Activated CD8-positive, alpha-beta T cell treated with anti-CD3 and anti-CD28 coated beads for 36 hours (primary cell): ENCODE results near the gene DLG2. TPM values are rescaled to one million over a fixed set of nuclear protein-coding genes. Genes with fewer than 3 reads are reported as not detected.

Experiments used
- ATAC-seq: fragments of 200-7000 bp; cut with Tn5 transposase; one replicate; pipeline ENCODE4 v1.10.0; 2021; ENCODE audit warnings: mild to moderate bottlenecking, moderate library complexity
- CTCF ChIA-PET: fragments of 350-600 bp; sonication (Branson Sonifier 250); formaldehyde crosslinking; loops from one replicate; lab custom pipeline; 2021; ENCODE audit warnings: antibody characterized with exemption; lab: Charles Lee
- POLR2A ChIA-PET: fragments of 350-600 bp; sonication (Branson Sonifier 250); formaldehyde crosslinking; loops from one replicate; lab custom pipeline; 2021; ENCODE audit warnings: antibody characterized with exemption; lab: Charles Lee
- DNase-seq: peaks from one replicate; pipeline ENCODE4 v3.0.0-alpha.2; 2020
- H3K27ac Mint-ChIP-seq: one replicate; pipeline ENCODE4 v1.8.0; 2021; ENCODE audit warnings: mild to moderate bottlenecking, mixed read lengths
- H3K27me3 Mint-ChIP-seq: one replicate; pipeline ENCODE4 v1.8.0; 2021; ENCODE audit warnings: mixed read lengths
- H3K36me3 Mint-ChIP-seq: one replicate; pipeline ENCODE4 v1.8.0; 2021; ENCODE audit warnings: low read depth, mixed read lengths
- H3K4me1 Mint-ChIP-seq: one replicate; pipeline ENCODE4 v1.8.0; 2021; ENCODE audit warnings: low read depth, mixed read lengths
- H3K4me3 Mint-ChIP-seq: one replicate; pipeline ENCODE4 v1.8.0; 2021; ENCODE audit warnings: mild to moderate bottlenecking, moderate library complexity, mixed read lengths
- H3K9me3 Mint-ChIP-seq: one replicate; pipeline ENCODE4 v1.8.0; 2021; ENCODE audit warnings: mixed read lengths
- intact Hi-C: fragments of 100-400 bp; cut with micrococcal nuclease; formaldehyde crosslinking; loops from one replicate; pipeline ENCODE4 v1.10.0; 2022
- total RNA-seq, 2 experiments: library from RNA; stranded (reverse); gene quantifications; one replicate each; pipeline ENCODE4 v1.2.3, GENCODE V29; 2021
- TF ChIP-seq, protein P1 (sequence below): fragments of 200-600 bp; IDR thresholded peaks from one replicate; pipeline ENCODE4 v1.8.0; 2022; ENCODE audit warnings: antibody characterized with exemption, mild to moderate bottlenecking

DLG2 gene
- total RNA-seq, 2 experiments from 2014 or later: 2.2 to 2.6 TPM

DNA sequence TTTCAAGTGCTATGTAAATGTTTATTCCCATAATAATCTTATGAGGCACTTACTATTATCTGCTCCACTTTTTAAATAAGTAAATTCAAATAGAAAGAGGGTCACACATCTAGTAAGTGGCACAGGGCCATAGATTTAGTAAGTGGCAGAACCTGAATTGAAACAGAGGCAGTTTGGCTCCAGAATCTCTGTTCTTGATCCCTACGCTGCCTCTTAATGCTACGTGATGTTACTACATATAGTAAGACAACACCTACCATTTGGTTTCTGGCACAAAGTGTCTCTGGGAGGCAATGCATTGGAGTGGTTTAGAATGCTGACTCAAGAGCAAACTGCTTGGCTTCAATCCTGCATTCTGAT is 1018.3 kb downstream of the DLG2 start:
- TF ChIP-seq, protein P1, sequence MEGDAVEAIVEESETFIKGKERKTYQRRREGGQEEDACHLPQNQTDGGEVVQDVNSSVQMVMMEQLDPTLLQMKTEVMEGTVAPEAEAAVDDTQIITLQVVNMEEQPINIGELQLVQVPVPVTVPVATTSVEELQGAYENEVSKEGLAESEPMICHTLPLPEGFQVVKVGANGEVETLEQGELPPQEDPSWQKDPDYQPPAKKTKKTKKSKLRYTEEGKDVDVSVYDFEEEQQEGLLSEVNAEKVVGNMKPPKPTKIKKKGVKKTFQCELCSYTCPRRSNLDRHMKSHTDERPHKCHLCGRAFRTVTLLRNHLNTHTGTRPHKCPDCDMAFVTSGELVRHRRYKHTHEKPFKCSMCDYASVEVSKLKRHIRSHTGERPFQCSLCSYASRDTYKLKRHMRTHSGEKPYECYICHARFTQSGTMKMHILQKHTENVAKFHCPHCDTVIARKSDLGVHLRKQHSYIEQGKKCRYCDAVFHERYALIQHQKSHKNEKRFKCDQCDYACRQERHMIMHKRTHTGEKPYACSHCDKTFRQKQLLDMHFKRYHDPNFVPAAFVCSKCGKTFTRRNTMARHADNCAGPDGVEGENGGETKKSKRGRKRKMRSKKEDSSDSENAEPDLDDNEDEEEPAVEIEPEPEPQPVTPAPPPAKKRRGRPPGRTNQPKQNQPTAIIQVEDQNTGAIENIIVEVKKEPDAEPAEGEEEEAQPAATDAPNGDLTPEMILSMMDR: no peak
- H3K4me1 Mint-ChIP-seq: no peaks in the 10 kb centered on the region
- ChIA-PET CTCF (no interaction called here), POLR2A (no interaction called here)
- intact Hi-C loops: no loop called here
- H3K27ac Mint-ChIP-seq: no peak overlapping the region
- peaks cover 8% of the 10 kb centered on the region for H3K9me3 Mint-ChIP-seq
- no peak for ATAC-seq
- no peak overlapping the region for H3K4me3 Mint-ChIP-seq
- DNase-seq: no peak
- no peaks in the 10 kb centered on the region for H3K27me3 Mint-ChIP-seq
- no peaks in the 10 kb centered on the region for H3K36me3 Mint-ChIP-seq

DNA sequence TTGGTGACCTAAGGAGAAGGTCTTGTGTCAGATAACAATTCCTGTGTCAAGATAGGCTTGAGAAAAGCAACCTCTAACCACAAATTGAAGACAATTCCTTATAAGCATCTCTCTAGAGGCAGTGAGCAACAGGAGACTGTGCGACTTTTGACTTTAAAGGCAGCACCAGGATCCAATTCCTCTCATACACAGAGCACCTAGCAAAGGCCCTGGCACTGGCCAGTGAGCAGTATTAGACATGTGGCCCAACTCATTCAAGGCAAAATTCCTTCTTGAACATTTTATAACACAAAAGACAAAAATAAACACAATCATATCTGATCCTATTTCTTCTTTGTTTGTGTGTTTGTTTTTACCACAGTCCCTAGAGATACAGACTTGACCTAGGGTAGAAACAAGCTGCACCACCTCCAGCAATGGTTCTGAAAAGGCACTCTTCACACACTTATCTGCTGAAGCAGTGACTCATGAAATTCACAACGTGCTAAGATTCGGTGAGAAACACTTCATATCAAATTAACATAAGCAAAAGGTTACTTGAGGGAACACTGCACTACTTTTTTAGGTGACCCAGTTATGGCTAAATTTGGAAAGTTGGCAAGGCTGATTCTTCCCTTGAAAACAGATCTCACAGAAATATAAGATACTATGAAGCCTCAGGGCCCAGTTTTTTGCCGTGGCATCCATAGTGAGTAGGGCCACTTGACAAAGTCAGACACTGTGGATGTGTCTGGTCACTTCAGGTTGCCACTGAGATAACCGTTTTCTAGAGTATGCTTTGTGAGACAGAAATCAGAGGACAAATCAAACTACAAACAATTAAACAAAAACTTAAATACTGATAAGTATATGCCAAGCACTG is 1018.9 kb downstream of the DLG2 start:
- TF ChIP-seq, protein P1: no peak
- Mint-ChIP-seq H3K9me3 (peaks cover 8% of the 10 kb centered on the region), H3K36me3 (no peaks in the 10 kb centered on the region), H3K4me3 (no peak overlapping the region), H3K4me1 (no peaks in the 10 kb centered on the region), H3K27me3 (no peaks in the 10 kb centered on the region), H3K27ac (no peak overlapping the region)
- ChIA-PET POLR2A (interaction anchor here (1.1 kb wide), 1 partner anchor 164 kb away, joined by 4 read pairs; no protein-coding TSS in a partner anchor), CTCF (no interaction called here)
- no peak for ATAC-seq
- DNase-seq: no peak
- intact Hi-C loops: no loop called here

DNA sequence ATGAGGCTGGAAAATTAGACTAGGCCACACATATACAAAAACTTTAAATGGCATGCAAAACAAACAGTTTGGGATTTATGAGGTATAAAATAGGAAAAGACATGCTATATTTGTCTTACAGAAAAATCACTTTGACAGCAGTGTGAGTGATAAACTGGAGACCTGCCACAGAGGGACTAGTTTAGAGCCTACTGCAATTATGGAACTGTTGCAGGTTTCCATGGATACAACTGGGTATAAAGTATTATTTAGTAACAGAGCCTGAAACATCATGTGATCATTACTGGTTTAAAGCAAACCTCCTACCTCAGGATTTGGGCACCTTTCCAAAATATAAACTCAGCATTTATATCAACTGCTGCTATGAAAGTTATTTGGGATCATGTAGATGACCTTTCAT is 1032.5 kb downstream of the DLG2 start:
- H3K27me3 Mint-ChIP-seq: no peaks in the 10 kb centered on the region
- no peaks in the 10 kb centered on the region for H3K4me1 Mint-ChIP-seq
- H3K36me3 Mint-ChIP-seq: no peaks in the 10 kb centered on the region
- ChIA-PET CTCF (no interaction called here), POLR2A (no interaction called here)
- H3K4me3 Mint-ChIP-seq: no peak overlapping the region
- ATAC-seq (no peak), DNase-seq (no peak)
- intact Hi-C loops: no loop called here
- TF ChIP-seq, protein P1: no peak
- H3K9me3 Mint-ChIP-seq: peaks cover 7% of the 10 kb centered on the region
- H3K27ac Mint-ChIP-seq: no peak overlapping the region

DNA sequence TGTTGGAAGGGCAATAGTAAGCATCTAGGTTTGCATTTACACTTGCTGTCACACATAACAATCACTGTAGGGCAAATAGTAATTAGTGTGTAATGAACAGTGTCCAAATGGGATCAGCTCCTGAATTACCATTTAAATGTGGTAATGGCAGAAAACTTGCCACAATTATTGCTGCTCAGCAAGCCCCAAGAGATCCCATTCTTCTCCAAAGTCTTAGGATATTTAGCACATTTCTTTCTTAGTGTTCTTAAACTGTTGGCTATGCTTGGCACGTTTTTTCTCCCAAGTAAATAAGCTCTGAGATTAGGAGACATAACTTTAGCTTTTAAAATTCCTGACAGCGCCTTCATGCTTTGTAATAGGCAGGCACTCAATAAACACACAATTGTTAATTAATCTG is 1037.0 kb downstream of the DLG2 start:
- no peaks in the 10 kb centered on the region for H3K4me1 Mint-ChIP-seq
- no peaks in the 10 kb centered on the region for H3K27me3 Mint-ChIP-seq
- intact Hi-C loops: no loop called here
- ChIA-PET CTCF (no interaction called here), POLR2A (no interaction called here)
- H3K27ac Mint-ChIP-seq: no peak overlapping the region
- no peak overlapping the region for H3K4me3 Mint-ChIP-seq
- ATAC-seq: no peak
- H3K36me3 Mint-ChIP-seq: no peaks in the 10 kb centered on the region
- TF ChIP-seq, protein P1: no peak
- peaks cover 12% of the 10 kb centered on the region for H3K9me3 Mint-ChIP-seq
- DNase-seq: no peak

DNA sequence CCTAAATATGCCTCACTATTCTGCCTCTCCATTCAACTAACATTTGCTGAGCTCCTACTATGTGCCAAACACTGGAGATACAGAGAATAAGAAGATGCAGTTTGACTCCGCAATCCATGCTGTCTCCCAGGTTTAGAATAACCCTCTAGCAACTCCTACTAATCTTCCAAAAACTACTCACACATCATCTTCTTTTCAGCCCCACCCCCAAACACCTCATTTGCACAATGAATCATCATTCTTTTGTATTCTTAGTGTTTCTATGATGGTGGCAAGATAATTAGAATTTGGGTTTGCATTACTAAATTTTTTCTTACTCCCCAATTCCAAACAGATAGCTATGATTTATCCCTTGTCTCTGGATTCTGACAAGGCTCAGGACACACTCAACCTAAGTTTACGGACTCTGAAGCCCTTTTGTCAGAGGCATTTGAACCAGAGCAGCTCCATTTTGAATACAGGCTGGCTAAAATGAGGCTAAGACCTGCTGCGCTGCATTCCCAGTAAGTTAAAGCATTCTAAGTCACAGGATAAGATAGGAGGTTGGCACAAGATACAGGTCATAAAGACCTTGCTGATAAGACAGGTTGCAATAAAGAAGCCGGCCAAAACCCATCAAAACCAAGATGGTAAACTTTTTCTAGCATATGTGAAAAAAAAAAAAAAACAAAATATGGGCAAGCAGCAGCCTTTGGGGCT is 1038.9 kb downstream of the DLG2 start:
- TF ChIP-seq, protein P1: no peak
- CTCF ChIA-PET: no interaction called here
- no peaks in the 10 kb centered on the region for H3K27me3 Mint-ChIP-seq
- no peak for ATAC-seq
- no peak for DNase-seq
- no peak overlapping the region for H3K4me3 Mint-ChIP-seq
- no peaks in the 10 kb centered on the region for H3K4me1 Mint-ChIP-seq
- intact Hi-C loops: no loop called here
- H3K36me3 Mint-ChIP-seq: no peaks in the 10 kb centered on the region
- no peak overlapping the region for H3K27ac Mint-ChIP-seq
- POLR2A ChIA-PET: no interaction called here
- H3K9me3 Mint-ChIP-seq: peaks cover 12% of the 10 kb centered on the region
